Lower lobe of right lung (tissue), 2 donors: ENCODE results near the gene CCDC24. TPM values are rescaled to one million over a fixed set of nuclear protein-coding genes. Genes with fewer than 3 reads are reported as not detected.

ENCODE experiments used
- ATAC-seq, 2 donors: fragments of 200-7000 bp; cut with Tn5 transposase; one replicate each; pipeline ENCODE4 v1.9.1; 2020 to 2022; ENCODE audit warnings: mild to moderate bottlenecking in 2 of 2, moderate library complexity in 2 of 2
- DNase-seq: peaks from one replicate; pipeline ENCODE4 v3.0.0-alpha.2; 2020
- H3K27ac ChIP-seq: fragments of 200-600 bp; one replicate; pipeline ENCODE4 v1.8.0; 2022
- H3K27me3 ChIP-seq: fragments of 200-600 bp; one replicate; pipeline ENCODE4 v1.8.0; 2022; ENCODE audit warnings: low read depth
- H3K36me3 ChIP-seq: fragments of 200-600 bp; one replicate; pipeline ENCODE4 v1.8.0; 2022; ENCODE audit warnings: mild to moderate bottlenecking
- H3K4me1 ChIP-seq: fragments of 200-600 bp; one replicate; pipeline ENCODE4 v1.8.0; 2022
- H3K4me3 ChIP-seq: fragments of 200-600 bp; one replicate; pipeline ENCODE4 v1.8.0; 2022; ENCODE audit warnings: mild to moderate bottlenecking
- H3K9me3 ChIP-seq: fragments of 200-600 bp; one replicate; pipeline ENCODE4 v1.8.0; 2022
- CTCF ChIP-seq: fragments of 200-600 bp; IDR thresholded peaks from one replicate; pipeline ENCODE4 v1.8.0; 2022; ENCODE audit warnings: antibody characterized with exemption, mild to moderate bottlenecking
- intact Hi-C: fragments of 100-400 bp; cut with DNase I; formaldehyde crosslinking; loops from one replicate; pipeline ENCODE4 v1.11.0; 2022
- long read RNA-seq: library from polyadenylated mRNA; unstranded; transcript quantifications from one replicate; pipeline ENCODE4 v2.0.0, GENCODE V29; 2021
- total RNA-seq: library from RNA; stranded (reverse); fragmentation: NEBNext Ultra II Directional; extraction: Animal tissue kit (Norgen Biotek cat#: 25700); gene quantifications from one replicate; pipeline ENCODE4 v1.2.1, GENCODE V29; 2021
- donor health status: DM: no; HTN: yes; CAD: no; lungs with severe emphysema.

Gene CCDC24
- total RNA-seq: 10.7 TPM
- long read RNA-seq, partial matches to known transcripts: 6 of 12 reads
- long read RNA-seq, other reads (novel, unspliced or antisense): 5 of 12 reads

- peak; percentile 92 for DNase-seq
- no peaks in the 10 kb centered on the region for H3K9me3 ChIP-seq
- H3K36me3 ChIP-seq: no peaks in the 10 kb centered on the region
- intact Hi-C loops: no loop called here
- peaks cover 16% of the 10 kb centered on the region for H3K4me1 ChIP-seq
- H3K27me3 ChIP-seq: no peaks in the 10 kb centered on the region
- no peak for TF ChIP-seq CTCF
- ATAC-seq: peak; percentile 91 to 94
- peak within 1 kb of the TSS; percentile 73 for H3K27ac ChIP-seq
- peak within 1 kb of the TSS; percentile 81 for H3K4me3 ChIP-seq
Observed at GRCh38 chr1:43991476-43992231, at the start of gene CCDC24. TSS of gene CCDC24 (plus strand) at chr1:43991599. CDS start at chr1:43991879, 280 bp downstream.

GRCh38 chr1:43942411-43942810 lies 49.0 kb upstream of the CCDC24 start:
- TF ChIP-seq CTCF: no peak
- Histone ChIP-seq H3K4me1 (peaks cover 20% of the 10 kb centered on the region), H3K27me3 (no peaks in the 10 kb centered on the region), H3K9me3 (no peaks in the 10 kb centered on the region), H3K27ac (no peak overlapping the region), H3K36me3 (no peaks in the 10 kb centered on the region), H3K4me3 (no peak overlapping the region)
- intact Hi-C loops: no loop called here
- no peak for ATAC-seq
- DNase-seq: no peak

- H3K27ac ChIP-seq: no peak overlapping the region
- no peaks in the 10 kb centered on the region for H3K9me3 ChIP-seq
- H3K4me1 ChIP-seq: peaks cover 37% of the 10 kb centered on the region
- DNase-seq: no peak
- no peak for ATAC-seq
- H3K4me3 ChIP-seq: no peak overlapping the region
- H3K36me3 ChIP-seq: peaks cover 4% of the 10 kb centered on the region
- TF ChIP-seq CTCF: no peak
- H3K27me3 ChIP-seq: no peaks in the 10 kb centered on the region
- intact Hi-C loops: no loop called here
Observed at GRCh38 chr1:43944860-43945259, 46.5 kb upstream of the CCDC24 start.

- peak overlapping the region; percentile 100 for H3K27ac ChIP-seq
- H3K9me3 ChIP-seq: no peaks in the 10 kb centered on the region
- peaks cover 37% of the 10 kb centered on the region for H3K4me1 ChIP-seq
- H3K4me3 ChIP-seq: peak overlapping the region; percentile 74
- TF ChIP-seq CTCF: no peak
- H3K36me3 ChIP-seq: peaks cover 12% of the 10 kb centered on the region
- intact Hi-C loops: no loop called here
- ATAC-seq (no peak), DNase-seq (no peak)
- no peaks in the 10 kb centered on the region for H3K27me3 ChIP-seq
Observed at GRCh38 chr1:43945674-43946235, 45.6 kb upstream of the CCDC24 start.

- Histone ChIP-seq H3K4me3 (peak within 1 kb of the TSS; percentile 74), H3K9me3 (no peaks in the 10 kb centered on the region), H3K36me3 (peaks cover 16% of the 10 kb centered on the region), H3K27me3 (no peaks in the 10 kb centered on the region), H3K4me1 (peaks cover 37% of the 10 kb centered on the region), H3K27ac (peak within 1 kb of the TSS; percentile 100)
- peak; percentile 79 for TF ChIP-seq CTCF
- intact Hi-C loops: no loop called here
- ATAC-seq: peak; percentile 99
- peak; percentile 97 for DNase-seq
Observed at GRCh38 chr1:43946236-43947060, 45.0 kb upstream of the CCDC24 start, which contains the start of gene IPO13. TSS of gene IPO13 (plus strand) at chr1:43946950. CDS start at chr1:43947601, 651 bp downstream.
